Measurements from ENCODE around the gene PLCH2. TPM values are rescaled to one million over a fixed set of nuclear protein-coding genes. Genes with fewer than 3 reads are reported as not detected.

Gene PLCH2
- total RNA-seq, 6 experiments from 2014 or later: 0.37 to 4.6 (median 2.3) TPM

DNA sequence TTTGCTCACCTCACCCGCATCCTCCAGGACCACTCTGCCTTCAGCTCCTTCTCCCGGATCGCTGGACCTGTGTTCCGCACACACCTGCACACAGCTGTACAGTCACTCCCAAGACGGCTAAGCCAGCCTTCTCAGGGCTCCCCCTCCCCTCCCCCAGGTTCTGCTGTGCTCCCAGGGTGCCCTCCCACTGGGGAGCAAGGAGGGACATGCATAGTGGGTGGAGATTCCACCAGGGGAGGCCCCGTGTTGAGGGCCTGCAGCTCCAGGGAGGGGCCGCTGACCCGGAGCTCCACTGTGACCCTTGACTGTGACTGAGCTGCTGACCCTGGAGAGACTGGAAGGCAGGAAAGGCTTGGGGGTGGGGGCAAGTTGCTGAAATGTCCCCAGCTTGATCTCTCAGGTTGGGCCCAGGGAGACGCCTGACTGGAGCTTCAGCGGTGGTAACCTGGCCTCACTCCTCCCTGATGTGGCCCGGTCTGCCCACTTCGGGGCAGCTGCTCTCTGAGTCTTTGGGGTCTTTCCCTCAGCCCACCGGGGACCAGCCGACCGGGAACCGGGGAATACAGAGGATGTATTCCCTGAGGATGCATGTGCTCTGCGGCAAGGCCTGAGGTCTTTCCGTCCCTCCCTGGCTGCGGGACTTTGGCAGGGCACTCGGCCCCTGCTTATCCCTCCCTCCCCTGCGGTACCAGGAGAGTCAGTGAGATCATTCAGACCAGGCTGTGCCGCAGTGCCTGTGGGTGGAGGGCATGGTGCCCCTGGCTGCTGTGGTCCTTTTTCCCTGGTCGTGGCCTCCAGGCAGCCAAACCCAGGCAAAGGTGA is 28.6 kb upstream of the PLCH2 start:
- no peaks in the 10 kb centered on the region for H3K4me1 ChIP-seq
- H3K27ac ChIP-seq: no peak overlapping the region
- no peaks in the 10 kb centered on the region for H3K9me3 ChIP-seq
- DNase-seq (no peak), ATAC-seq (no peak)
- no peaks in the 10 kb centered on the region for H3K36me3 ChIP-seq
- no peak overlapping the region for H3K4me3 ChIP-seq
- intact Hi-C loops (cut with DNase I): no loop called here
- H3K27me3 ChIP-seq: peaks cover 0 to 8% of the 10 kb centered on the region in 2 donors
- 60% methylated on average over 1 of the region's 23 CpGs for WGBS (ENCODE audit: insufficient coverage, low coverage, low lambda C conversion rate, missing lambda C conversion rate)
- TF ChIP-seq CTCF (IDR thresholded peaks at IDR 0.05): no peak
- TF ChIP-seq POLR2A (IDR thresholded peaks at IDR 0.05): no peak

- peaks cover 0 to 2% of the 10 kb centered on the region in 2 donors for H3K27me3 ChIP-seq
- no peak for DNase-seq
- 67% methylated on average over 4 of the region's 18 CpGs for WGBS (ENCODE audit: insufficient coverage, low coverage, low lambda C conversion rate, missing lambda C conversion rate)
Observed at GRCh38 chr1:2448098-2448445, 28.0 kb upstream of the PLCH2 start.

DNA sequence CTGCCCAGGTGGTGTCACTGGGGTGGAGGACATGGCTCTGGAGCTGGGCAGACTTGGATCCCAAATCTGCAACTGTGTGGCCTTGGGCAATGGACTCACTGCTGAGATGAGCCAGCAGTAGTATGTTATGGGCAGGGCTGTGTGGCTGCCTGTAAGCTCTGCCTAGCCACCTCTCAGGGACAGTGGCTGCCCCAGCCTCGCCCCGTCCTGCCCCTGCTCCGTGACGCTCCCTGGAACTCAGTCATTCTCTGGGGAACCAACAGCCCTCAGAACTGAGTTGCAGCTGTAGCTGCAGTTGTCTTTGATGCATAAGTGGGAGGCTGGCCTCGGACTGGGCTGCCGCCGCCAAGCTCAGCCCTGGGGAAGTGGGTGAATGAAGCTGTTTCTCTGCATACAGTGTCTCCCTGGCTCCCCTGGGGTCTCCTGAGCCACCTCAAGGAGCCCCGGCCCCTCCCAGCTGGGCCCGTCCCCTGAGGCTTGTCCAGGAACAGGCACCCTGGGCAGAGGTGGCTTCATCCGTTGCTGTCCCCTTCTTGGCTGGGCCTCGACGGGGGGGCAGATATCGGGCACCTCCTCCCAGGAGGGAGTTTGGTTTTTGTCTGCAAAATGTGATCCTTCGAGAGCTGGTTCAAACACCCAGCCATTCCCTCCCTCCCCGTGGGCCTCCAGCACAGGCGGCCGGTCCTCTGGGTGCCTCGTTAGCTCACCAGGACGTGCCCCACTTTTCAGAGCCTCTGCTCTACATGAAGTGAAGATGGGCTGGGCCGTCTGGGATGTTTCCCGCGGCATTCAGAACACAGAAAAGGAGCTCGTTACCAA is 26.2 kb upstream of the PLCH2 start:
- no peak for TF ChIP-seq POLR2A (IDR thresholded peaks at IDR 0.05)
- TF ChIP-seq CTCF (IDR thresholded peaks at IDR 0.05): no peak
- no peak overlapping the region for H3K4me3 ChIP-seq
- intact Hi-C loops (cut with DNase I): no loop called here
- H3K9me3 ChIP-seq: no peaks in the 10 kb centered on the region
- H3K4me1 ChIP-seq: no peaks in the 10 kb centered on the region
- no peaks in the 10 kb centered on the region for H3K36me3 ChIP-seq
- WGBS (ENCODE audit: insufficient coverage, low coverage, low lambda C conversion rate, missing lambda C conversion rate): 80% methylated on average over 1 of the region's 23 CpGs
- H3K27ac ChIP-seq: no peak overlapping the region
- H3K27me3 ChIP-seq: no peaks in the 10 kb centered on the region
- no peak for ATAC-seq
- DNase-seq: no peak

More at GRCh38 chr1:2448098-2448445, 28.0 kb upstream of the PLCH2 start:
- Histone ChIP-seq H3K27ac (no peak overlapping the region), H3K36me3 (no peaks in the 10 kb centered on the region), H3K9me3 (no peaks in the 10 kb centered on the region), H3K4me1 (no peaks in the 10 kb centered on the region), H3K4me3 (no peak overlapping the region)
- TF ChIP-seq POLR2A (IDR thresholded peaks at IDR 0.05) (no peak), CTCF (IDR thresholded peaks at IDR 0.05) (no peak)
- ATAC-seq: no peak
- intact Hi-C loops (cut with DNase I): no loop called here

GRCh38 chr1:2451741-2452140 is 24.3 kb upstream of the PLCH2 start:
- Histone ChIP-seq H3K27me3 (no peaks in the 10 kb centered on the region), H3K36me3 (no peaks in the 10 kb centered on the region), H3K9me3 (no peaks in the 10 kb centered on the region), H3K4me1 (no peaks in the 10 kb centered on the region), H3K27ac (no peak overlapping the region), H3K4me3 (no peak overlapping the region)
- DNase-seq: no peak
- WGBS (ENCODE audit: insufficient coverage, low coverage, low lambda C conversion rate, missing lambda C conversion rate): 32% methylated on average over 10 of the region's 18 CpGs
- intact Hi-C loops (cut with DNase I): no loop called here
- TF ChIP-seq CTCF (IDR thresholded peaks at IDR 0.05) (no peak), POLR2A (IDR thresholded peaks at IDR 0.05) (no peak)
- ATAC-seq: no peak

All from right lobe of liver (tissue), 6 donors.